ENCODE measurements around the gene ZBTB33.

- TF ChIP-seq, protein P1, sequence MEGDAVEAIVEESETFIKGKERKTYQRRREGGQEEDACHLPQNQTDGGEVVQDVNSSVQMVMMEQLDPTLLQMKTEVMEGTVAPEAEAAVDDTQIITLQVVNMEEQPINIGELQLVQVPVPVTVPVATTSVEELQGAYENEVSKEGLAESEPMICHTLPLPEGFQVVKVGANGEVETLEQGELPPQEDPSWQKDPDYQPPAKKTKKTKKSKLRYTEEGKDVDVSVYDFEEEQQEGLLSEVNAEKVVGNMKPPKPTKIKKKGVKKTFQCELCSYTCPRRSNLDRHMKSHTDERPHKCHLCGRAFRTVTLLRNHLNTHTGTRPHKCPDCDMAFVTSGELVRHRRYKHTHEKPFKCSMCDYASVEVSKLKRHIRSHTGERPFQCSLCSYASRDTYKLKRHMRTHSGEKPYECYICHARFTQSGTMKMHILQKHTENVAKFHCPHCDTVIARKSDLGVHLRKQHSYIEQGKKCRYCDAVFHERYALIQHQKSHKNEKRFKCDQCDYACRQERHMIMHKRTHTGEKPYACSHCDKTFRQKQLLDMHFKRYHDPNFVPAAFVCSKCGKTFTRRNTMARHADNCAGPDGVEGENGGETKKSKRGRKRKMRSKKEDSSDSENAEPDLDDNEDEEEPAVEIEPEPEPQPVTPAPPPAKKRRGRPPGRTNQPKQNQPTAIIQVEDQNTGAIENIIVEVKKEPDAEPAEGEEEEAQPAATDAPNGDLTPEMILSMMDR (IDR thresholded peaks at IDR 0.05; ENCODE audit: insufficient read depth, low read length, poor library complexity, severe bottlenecking): no peak
- no peak for TF ChIP-seq EZH2phosphoT487 (conservative IDR thresholded peaks at IDR 0.05; ENCODE audit: low read length)
Measured at GRCh38 chrX:120223374-120223773, 27.2 kb upstream of the ZBTB33 start.

Measured in SU-DHL-6 (cell line).